ENCODE measurements around the gene PHF20.

PHF20 gene

DNA sequence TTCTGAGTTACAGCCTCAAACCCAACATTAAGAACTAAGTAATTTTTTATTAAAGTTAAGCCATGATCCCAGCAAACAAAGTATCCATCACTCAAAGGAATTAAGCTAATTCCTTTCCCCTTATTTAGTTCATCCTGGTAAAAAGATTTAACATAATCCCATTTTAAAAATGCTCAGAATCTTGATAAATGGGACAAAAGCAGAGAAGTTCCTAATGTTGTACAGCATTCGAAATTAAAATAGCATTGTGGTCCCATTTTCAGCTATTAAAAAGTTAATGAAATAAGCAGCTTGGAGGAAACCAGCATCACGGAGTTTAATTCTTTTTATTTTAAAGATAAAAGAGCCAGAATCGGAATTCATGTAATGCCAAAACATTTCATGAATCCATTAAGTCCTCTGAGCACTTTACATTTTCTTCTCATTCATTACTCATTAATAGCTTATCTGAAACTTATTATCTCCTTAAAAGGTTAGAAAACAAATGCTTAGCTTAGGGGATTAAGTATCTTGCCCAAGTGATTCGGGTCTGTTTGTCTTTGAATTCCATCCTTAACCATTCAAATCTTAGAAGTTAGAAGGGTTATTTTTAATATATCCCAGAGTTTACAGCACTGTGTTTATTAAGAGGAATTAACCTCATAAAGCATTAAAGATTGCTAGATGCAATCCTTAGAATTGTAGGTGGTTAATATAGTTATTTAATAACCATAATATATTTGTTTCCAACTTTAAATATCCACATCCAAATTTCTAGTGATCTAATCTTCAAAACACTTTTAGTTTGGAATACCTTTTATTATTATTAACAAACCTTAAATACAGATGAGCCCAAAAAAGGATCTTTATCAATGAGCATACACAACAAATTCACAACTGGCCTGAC, 41.0 kb upstream of the PHF20 start:
- Histone ChIP-seq H3K27ac (replicated peaks) (no peak overlapping the region), H3K27me3 (ENCODE audit: insufficient read depth, poor library complexity, severe bottlenecking) (no peaks in the 10 kb centered on the region), H3K4me3 (replicated peaks; ENCODE audit: insufficient read depth, low read length) (no peak overlapping the region)
- TF ChIP-seq GABPA (IDR thresholded peaks at IDR 0.05; ENCODE audit: low read depth) (no peak), POLR2AphosphoS5 (IDR thresholded peaks at IDR 0.05; ENCODE audit: low read depth) (no peak), SPI1 (IDR thresholded peaks at IDR 0.05; ENCODE audit: borderline replicate concordance, low read depth) (no peak)
- TF ChIP-seq, protein P1, sequence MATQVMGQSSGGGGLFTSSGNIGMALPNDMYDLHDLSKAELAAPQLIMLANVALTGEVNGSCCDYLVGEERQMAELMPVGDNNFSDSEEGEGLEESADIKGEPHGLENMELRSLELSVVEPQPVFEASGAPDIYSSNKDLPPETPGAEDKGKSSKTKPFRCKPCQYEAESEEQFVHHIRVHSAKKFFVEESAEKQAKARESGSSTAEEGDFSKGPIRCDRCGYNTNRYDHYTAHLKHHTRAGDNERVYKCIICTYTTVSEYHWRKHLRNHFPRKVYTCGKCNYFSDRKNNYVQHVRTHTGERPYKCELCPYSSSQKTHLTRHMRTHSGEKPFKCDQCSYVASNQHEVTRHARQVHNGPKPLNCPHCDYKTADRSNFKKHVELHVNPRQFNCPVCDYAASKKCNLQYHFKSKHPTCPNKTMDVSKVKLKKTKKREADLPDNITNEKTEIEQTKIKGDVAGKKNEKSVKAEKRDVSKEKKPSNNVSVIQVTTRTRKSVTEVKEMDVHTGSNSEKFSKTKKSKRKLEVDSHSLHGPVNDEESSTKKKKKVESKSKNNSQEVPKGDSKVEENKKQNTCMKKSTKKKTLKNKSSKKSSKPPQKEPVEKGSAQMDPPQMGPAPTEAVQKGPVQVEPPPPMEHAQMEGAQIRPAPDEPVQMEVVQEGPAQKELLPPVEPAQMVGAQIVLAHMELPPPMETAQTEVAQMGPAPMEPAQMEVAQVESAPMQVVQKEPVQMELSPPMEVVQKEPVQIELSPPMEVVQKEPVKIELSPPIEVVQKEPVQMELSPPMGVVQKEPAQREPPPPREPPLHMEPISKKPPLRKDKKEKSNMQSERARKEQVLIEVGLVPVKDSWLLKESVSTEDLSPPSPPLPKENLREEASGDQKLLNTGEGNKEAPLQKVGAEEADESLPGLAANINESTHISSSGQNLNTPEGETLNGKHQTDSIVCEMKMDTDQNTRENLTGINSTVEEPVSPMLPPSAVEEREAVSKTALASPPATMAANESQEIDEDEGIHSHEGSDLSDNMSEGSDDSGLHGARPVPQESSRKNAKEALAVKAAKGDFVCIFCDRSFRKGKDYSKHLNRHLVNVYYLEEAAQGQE (IDR thresholded peaks at IDR 0.05; ENCODE audit: insufficient replicate concordance, low read depth), result no peak
- TF ChIP-seq, protein P2, sequence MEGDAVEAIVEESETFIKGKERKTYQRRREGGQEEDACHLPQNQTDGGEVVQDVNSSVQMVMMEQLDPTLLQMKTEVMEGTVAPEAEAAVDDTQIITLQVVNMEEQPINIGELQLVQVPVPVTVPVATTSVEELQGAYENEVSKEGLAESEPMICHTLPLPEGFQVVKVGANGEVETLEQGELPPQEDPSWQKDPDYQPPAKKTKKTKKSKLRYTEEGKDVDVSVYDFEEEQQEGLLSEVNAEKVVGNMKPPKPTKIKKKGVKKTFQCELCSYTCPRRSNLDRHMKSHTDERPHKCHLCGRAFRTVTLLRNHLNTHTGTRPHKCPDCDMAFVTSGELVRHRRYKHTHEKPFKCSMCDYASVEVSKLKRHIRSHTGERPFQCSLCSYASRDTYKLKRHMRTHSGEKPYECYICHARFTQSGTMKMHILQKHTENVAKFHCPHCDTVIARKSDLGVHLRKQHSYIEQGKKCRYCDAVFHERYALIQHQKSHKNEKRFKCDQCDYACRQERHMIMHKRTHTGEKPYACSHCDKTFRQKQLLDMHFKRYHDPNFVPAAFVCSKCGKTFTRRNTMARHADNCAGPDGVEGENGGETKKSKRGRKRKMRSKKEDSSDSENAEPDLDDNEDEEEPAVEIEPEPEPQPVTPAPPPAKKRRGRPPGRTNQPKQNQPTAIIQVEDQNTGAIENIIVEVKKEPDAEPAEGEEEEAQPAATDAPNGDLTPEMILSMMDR (IDR thresholded peaks at IDR 0.05; ENCODE audit: insufficient read depth, low read length), result no peak
- no peak for DNase-seq (ENCODE audit: low read depth in 1 of 2, low spot score in 1 of 2)

DNA sequence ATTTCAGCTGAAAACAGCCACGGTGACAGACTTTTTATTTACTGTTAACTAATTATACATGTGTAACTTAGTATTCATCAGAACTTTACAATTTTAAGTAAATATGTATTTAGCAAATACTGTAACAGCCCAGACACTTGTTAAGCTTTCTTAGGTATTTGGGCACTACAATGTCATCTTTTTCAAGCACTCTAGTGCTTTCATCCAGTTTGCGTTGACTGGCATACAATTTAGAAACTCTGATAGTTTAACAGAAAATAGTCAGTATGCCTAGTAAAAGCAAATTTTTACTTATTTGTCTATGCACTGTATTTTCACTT, 40.4 kb upstream of the PHF20 start:
- DNase-seq (ENCODE audit: low read depth in 1 of 2, low spot score in 1 of 2), result no peak
- TF ChIP-seq, protein P2 (IDR thresholded peaks at IDR 0.05; ENCODE audit: insufficient read depth, low read length), result no peak
- TF ChIP-seq GABPA (IDR thresholded peaks at IDR 0.05; ENCODE audit: low read depth), result no peak
- TF ChIP-seq, protein P1 (IDR thresholded peaks at IDR 0.05; ENCODE audit: insufficient replicate concordance, low read depth), result no peak
- Histone ChIP-seq H3K4me3 (replicated peaks; ENCODE audit: insufficient read depth, low read length) (no peak overlapping the region), H3K27me3 (ENCODE audit: insufficient read depth, poor library complexity, severe bottlenecking) (no peaks in the 10 kb centered on the region), H3K27ac (replicated peaks) (no peak overlapping the region)

DNA sequence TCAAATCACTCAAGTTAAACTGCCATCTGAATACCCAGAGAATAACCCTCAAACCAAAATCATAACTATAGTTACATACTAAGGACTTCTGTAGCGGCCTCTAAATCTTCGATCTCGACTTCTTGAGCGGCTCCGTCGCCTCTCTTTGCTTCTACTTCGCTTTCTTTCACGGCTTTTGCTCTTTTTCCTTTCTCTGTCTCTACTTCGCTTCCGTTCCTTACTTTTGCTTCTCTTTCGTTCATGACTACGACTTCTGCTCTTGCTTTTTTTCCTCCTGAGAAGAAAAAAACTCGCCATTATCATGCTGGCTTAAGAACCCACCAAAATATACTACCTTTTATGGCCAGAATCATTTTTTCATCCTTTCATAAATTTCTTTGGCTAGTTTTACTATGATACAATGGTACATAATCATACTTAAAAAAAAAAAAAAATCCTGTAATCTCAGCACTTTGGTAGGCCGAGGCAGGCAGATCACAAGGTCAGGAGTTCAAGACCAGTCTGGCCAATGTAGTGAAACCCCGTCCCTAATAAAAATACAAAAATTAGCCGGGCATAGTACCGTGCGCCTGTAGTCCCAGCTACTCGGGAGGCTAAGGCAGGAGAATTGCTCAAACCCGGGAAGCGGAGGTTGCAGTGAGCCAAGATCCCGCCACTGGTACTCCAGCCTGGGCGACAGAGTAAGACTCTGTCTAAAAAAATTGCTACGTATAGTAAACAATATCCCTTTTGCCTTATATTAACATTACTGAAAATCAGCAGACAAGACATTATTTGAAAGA, 39.8 kb upstream of the PHF20 start:
- TF ChIP-seq SPI1 (IDR thresholded peaks at IDR 0.05; ENCODE audit: borderline replicate concordance, low read depth) (no peak), POLR2AphosphoS5 (IDR thresholded peaks at IDR 0.05; ENCODE audit: low read depth) (no peak), GABPA (IDR thresholded peaks at IDR 0.05; ENCODE audit: low read depth) (no peak)
- TF ChIP-seq, protein P2 (IDR thresholded peaks at IDR 0.05; ENCODE audit: insufficient read depth, low read length), result no peak
- TF ChIP-seq, protein P1 (IDR thresholded peaks at IDR 0.05; ENCODE audit: insufficient replicate concordance, low read depth), result no peak

More for the DNA sequence above, 39.8 kb upstream of the PHF20 start:
- Histone ChIP-seq H3K27ac (replicated peaks) (no peak overlapping the region), H3K4me3 (replicated peaks; ENCODE audit: insufficient read depth, low read length) (no peak overlapping the region), H3K27me3 (ENCODE audit: insufficient read depth, poor library complexity, severe bottlenecking) (no peaks in the 10 kb centered on the region)
- no peak for DNase-seq (ENCODE audit: low read depth in 1 of 2, low spot score in 1 of 2)

Measured in HL-60 (cell line).